SU-DHL-6 (cell line): ENCODE measurements around the gene VENTX.

Experiments
- H2AFZ ChIP-seq: fragments of 200-600 bp; sonication (generic); 2 replicates; pipeline ENCODE4 v1.6.1; 2014; ENCODE audit warnings: low read depth, mild to moderate bottlenecking, moderate library complexity, mixed read lengths, antibody characterized with exemption, low read length; ENCODE audit not compliant: severe bottlenecking
- H3F3A ChIP-seq: fragments of 200-600 bp; shearing (Covaris generic); 2 replicates; pipeline ENCODE4 v1.6.0; 2016; ENCODE audit warnings: antibody characterized with exemption, mild to moderate bottlenecking; ENCODE audit not compliant: insufficient read depth
- H3K27ac ChIP-seq: fragments of 200-600 bp; sonication (generic); 2 replicates; pipeline ENCODE4 v1.5.1; 2016; ENCODE audit warnings: low read depth, mild to moderate bottlenecking, low read length, moderate library complexity, mixed read lengths
- H3K27me3 ChIP-seq: fragments of 200-600 bp; sonication (generic), shearing (Covaris generic); 2 replicates; pipeline ENCODE4 v1.6.0; 2014; ENCODE audit warnings: mild to moderate bottlenecking, low read length
- H3K36me3 ChIP-seq: fragments of 200-600 bp; sonication (generic); 2 replicates; pipeline ENCODE4 v1.6.1; 2014; ENCODE audit warnings: mild to moderate bottlenecking, low read length, mixed read lengths
- H3K4me2 ChIP-seq: fragments of 300-600, 200-600 bp; shearing (Covaris generic), sonication (generic); 2 replicates; pipeline ENCODE4 v1.6.0; 2014; ENCODE audit warnings: low read length, low read depth, mild to moderate bottlenecking; ENCODE audit not compliant: poor library complexity, severe bottlenecking
- H3K4me3 ChIP-seq: fragments of 200-600 bp; sonication (generic); 2 replicates; pipeline ENCODE4 v1.5.1; 2014; ENCODE audit warnings: antibody characterized with exemption, low read length, mild to moderate bottlenecking, mixed read lengths; ENCODE audit not compliant: insufficient read depth, poor library complexity, severe bottlenecking
- H3K79me2 ChIP-seq: fragments of 200-600 bp; sonication (generic); 2 replicates; pipeline ENCODE4 v1.6.1; 2014; ENCODE audit warnings: mild to moderate bottlenecking, low read length, moderate library complexity; ENCODE audit not compliant: insufficient read depth
- H3K9ac ChIP-seq: fragments of 200-600 bp; sonication (generic); 2 replicates; pipeline ENCODE4 v1.7.0; 2014; ENCODE audit warnings: mild to moderate bottlenecking, low read length
- H3K9me2 ChIP-seq: fragments of 200-600 bp; sonication (generic); replicated peaks from 2 replicates; pipeline ENCODE4 v1.6.1; 2014; ENCODE audit warnings: low read length; ENCODE audit not compliant: insufficient read depth
- H3K9me3 ChIP-seq: fragments of 200-600 bp; sonication (generic); 2 replicates; pipeline ENCODE4 v1.6.1; 2014; ENCODE audit warnings: low read length, mixed read lengths; ENCODE audit not compliant: insufficient read depth
- H4K20me1 ChIP-seq: fragments of 200-600 bp; sonication (generic); 2 replicates; pipeline ENCODE4 v1.6.1; 2014; ENCODE audit warnings: low read depth, mild to moderate bottlenecking, antibody characterized with exemption, low read length, moderate library complexity, mixed read lengths
- CTCF ChIP-seq: fragments of 200-600 bp; sonication (generic); IDR thresholded peaks from one replicate; pipeline ENCODE4 v1.5.1; 2017; ENCODE audit warnings: antibody characterized with exemption, mild to moderate bottlenecking, low read length, moderate library complexity; ENCODE audit not compliant: insufficient read depth, poor library complexity, severe bottlenecking
- EZH2phosphoT487 ChIP-seq: fragments of 200-600 bp; sonication (generic), shearing (Covaris generic); conservative IDR thresholded peaks from 2 replicates; pipeline ENCODE4 v1.6.1; 2018; ENCODE audit warnings: mild to moderate bottlenecking, antibody characterized with exemption, low read length, moderate library complexity, mixed read lengths

VENTX gene

DNA sequence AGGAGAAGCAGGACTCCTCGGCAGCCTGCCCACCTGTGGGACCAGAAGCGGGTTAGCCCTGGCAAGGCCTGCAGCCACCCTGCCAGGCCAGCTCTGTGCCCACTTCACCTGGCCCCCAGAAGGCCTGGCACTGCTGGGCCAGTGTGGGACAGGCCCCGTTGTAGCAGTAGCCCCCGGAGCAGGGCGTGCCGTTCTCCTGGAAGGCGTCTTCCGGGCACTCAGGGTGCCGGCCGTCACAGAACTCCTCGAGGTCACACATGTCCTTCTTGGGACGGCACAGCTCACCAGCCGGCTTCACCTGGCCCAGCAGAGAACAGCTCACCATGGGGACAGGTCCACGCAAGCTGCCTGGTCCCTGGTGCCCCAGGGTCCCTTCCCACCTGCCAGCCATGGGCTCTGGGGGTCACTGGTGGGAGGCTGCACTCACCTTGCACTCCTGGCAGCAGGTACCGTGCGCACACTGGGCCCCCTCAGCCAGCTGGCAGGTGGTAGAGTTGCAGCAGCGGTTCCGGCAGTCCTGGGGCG lies 33.2 kb downstream of the VENTX start:
- Histone ChIP-seq H4K20me1 (no peaks in the 10 kb centered on the region), H3K27ac (no peak overlapping the region), H3K4me3 (no peak overlapping the region), H3K9me3 (no peaks in the 10 kb centered on the region), H2AFZ (no peak overlapping the region), H3F3A (no peaks in the 10 kb centered on the region), H3K9ac (no peak overlapping the region), H3K27me3 (no peaks in the 10 kb centered on the region), H3K4me2 (no peak overlapping the region), H3K9me2 (no peaks in the 10 kb centered on the region), H3K79me2 (no peaks in the 10 kb centered on the region), H3K36me3 (no peaks in the 10 kb centered on the region)
- TF ChIP-seq CTCF (no peak), EZH2phosphoT487 (no peak)

DNA sequence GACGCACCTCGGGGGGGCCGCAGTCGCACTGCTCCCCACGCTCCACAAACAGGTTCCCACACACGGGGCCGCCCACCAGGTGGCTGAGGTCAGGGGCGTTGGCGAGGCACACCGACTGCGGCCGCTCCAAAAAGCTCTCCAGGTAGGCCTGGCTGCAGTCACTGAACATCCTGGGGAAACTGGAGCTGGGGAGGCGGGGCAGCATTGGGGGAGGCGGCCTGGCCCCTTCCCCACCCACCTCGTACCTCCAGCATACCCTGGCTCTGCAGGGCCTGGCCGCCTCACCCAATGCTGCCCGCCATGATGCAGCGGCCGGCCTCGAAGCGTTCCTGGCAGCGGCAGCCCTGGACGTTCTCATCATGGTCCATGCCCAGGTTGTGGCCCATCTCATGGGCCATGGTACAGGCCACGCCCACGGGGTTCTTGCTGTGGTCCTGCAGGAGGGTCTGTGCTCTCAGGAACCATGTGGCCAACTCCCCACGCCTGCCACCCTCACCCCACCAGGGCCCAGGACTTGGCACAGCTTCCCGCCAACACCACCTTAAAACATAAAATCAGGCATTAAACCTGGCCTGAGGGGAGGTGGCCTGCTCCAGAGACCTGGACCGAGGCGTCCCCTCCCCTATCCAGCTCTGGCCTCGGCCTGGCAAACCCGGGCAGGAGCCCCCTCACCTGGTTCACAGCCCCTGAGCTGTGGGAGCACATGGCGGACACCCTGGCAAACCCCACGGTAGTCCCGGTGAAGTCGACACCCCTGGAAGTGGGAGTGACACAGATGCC lies 34.1 kb downstream of the VENTX start:
- Histone ChIP-seq H3K79me2 (no peaks in the 10 kb centered on the region), H4K20me1 (no peaks in the 10 kb centered on the region), H3K4me3 (no peak overlapping the region), H3K9me3 (no peaks in the 10 kb centered on the region), H2AFZ (no peak overlapping the region), H3K9me2 (no peaks in the 10 kb centered on the region), H3K4me2 (no peak overlapping the region), H3F3A (no peaks in the 10 kb centered on the region), H3K36me3 (no peaks in the 10 kb centered on the region), H3K27me3 (no peaks in the 10 kb centered on the region), H3K27ac (no peak overlapping the region), H3K9ac (no peak overlapping the region)
- TF ChIP-seq CTCF, result no peak
- no peak for TF ChIP-seq EZH2phosphoT487

- H3K79me2 ChIP-seq, result no peaks in the 10 kb centered on the region
- no peak overlapping the region for H3K4me2 ChIP-seq
- H3K27ac ChIP-seq, result no peak overlapping the region
- H3K9me2 ChIP-seq, result no peaks in the 10 kb centered on the region
- no peaks in the 10 kb centered on the region for H3K36me3 ChIP-seq
- no peaks in the 10 kb centered on the region for H3F3A ChIP-seq
- H3K9ac ChIP-seq, result no peak overlapping the region
- no peaks in the 10 kb centered on the region for H4K20me1 ChIP-seq
- no peak overlapping the region for H3K4me3 ChIP-seq
- no peak overlapping the region for H2AFZ ChIP-seq
- TF ChIP-seq EZH2phosphoT487, result no peak
- TF ChIP-seq CTCF, result no peak
- H3K9me3 ChIP-seq, result no peaks in the 10 kb centered on the region
- H3K27me3 ChIP-seq, result no peaks in the 10 kb centered on the region
These were observed 34.8 kb downstream of the VENTX start for GRCh38 chr10:133272301-133272963.
